Erythroblast (primary cell): ENCODE data around the gene SLC39A7.

Source experiments
- GATA1 ChIP-seq: IDR thresholded peaks from 2 replicates; pipeline ENCODE4 v1.6.1; 2011; ENCODE audit warnings: low read depth, mild to moderate bottlenecking, control low read depth, low read length, moderate library complexity
- POLR2A ChIP-seq: IDR thresholded peaks from 2 replicates; pipeline ENCODE4 v1.6.1; 2011; ENCODE audit warnings: mild to moderate bottlenecking, low read length

GRCh38 chr6:33217246-33217645 lies 16.6 kb downstream of the SLC39A7 start:
- no peak for TF ChIP-seq POLR2A
- TF ChIP-seq GATA1, result no peak
